HCT116 (cell line): ENCODE results near the gene GARS1.

Experiments
- CTCF ChIP-seq, 3 experiments: fragments of 200-600 bp in 1 of 3; sonication (generic) in 1 of 3; IDR thresholded peaks in 2 of 3; conservative IDR thresholded peaks in 1 of 3; 2 replicates each; pipeline ENCODE4 v1.5.1; 2012 to 2017; ENCODE audit warnings: low read depth in 2 of 3, low read length in 2 of 3, antibody characterized with exemption in 1 of 3, borderline replicate concordance in 1 of 3, control low read depth in 1 of 3, mild to moderate bottlenecking in 1 of 3, mixed read lengths in 1 of 3, mixed run types in 1 of 3, moderate library complexity in 1 of 3; ENCODE audit not compliant: insufficient read depth in 1 of 3
- FOSL1 ChIP-seq: IDR thresholded peaks from 2 replicates; pipeline ENCODE4 v1.6.1; 2012; ENCODE audit warnings: low read depth

GRCh38 chr7:30617359-30617758 lies 22.7 kb downstream of the GARS1 start:
- no peak for TF ChIP-seq FOSL1
- TF ChIP-seq CTCF (IDR thresholded peaks at IDR 0.05 in 2 of 3, conservative IDR thresholded peaks at IDR 0.05 in 1 of 3; ENCODE audit: borderline replicate concordance in 1 of 3, insufficient read depth in 1 of 3, low read depth in 2 of 3, low read length in 2 of 3) = no peak
